Effector memory CD4-positive, alpha-beta T cell (primary cell): ENCODE results near the gene TMEM272.

Experiments used
- DNase-seq, 3 donors: peaks; one replicate each; pipeline ENCODE4 v3.0.0-alpha.2; 2020
- H3K27ac ChIP-seq: 2 replicates; pipeline ENCODE4 v1.7.0; 2013; ENCODE audit warnings: mild to moderate bottlenecking, low read length, moderate library complexity; ENCODE audit not compliant: insufficient read depth, poor library complexity, severe bottlenecking
- H3K27me3 ChIP-seq: replicated peaks from 2 replicates; pipeline ENCODE4 v1.7.0; 2013; ENCODE audit warnings: mild to moderate bottlenecking, low read length; ENCODE audit not compliant: insufficient read depth, control insufficient read depth, poor library complexity, severe bottlenecking
- H3K36me3 ChIP-seq: 2 replicates; pipeline ENCODE4 v1.7.0; 2013; ENCODE audit warnings: mild to moderate bottlenecking, low read length, moderate library complexity; ENCODE audit not compliant: control insufficient read depth, insufficient read depth
- H3K4me1 ChIP-seq: 2 replicates; pipeline ENCODE4 v1.7.0; 2013; ENCODE audit warnings: low read length, mild to moderate bottlenecking; ENCODE audit not compliant: control insufficient read depth, insufficient read depth, poor library complexity, severe bottlenecking
- H3K4me3 ChIP-seq: 2 replicates; pipeline ENCODE4 v1.7.0; 2013; ENCODE audit warnings: low read length, low read depth, mild to moderate bottlenecking; ENCODE audit not compliant: insufficient read depth, poor library complexity, severe bottlenecking
- H3K9me3 ChIP-seq: 2 replicates; pipeline ENCODE4 v1.7.0; 2013; ENCODE audit warnings: mild to moderate bottlenecking, low read length, moderate library complexity; ENCODE audit not compliant: control insufficient read depth

Gene TMEM272

GRCh38 chr13:51838240-51838846, 6.6 kb downstream of the TMEM272 start:
- H3K27ac ChIP-seq, result no peak overlapping the region
- no peaks in the 10 kb centered on the region for H3K9me3 ChIP-seq
- H3K27me3 ChIP-seq, result no peaks in the 10 kb centered on the region
- DNase-seq, result no peak
- no peak overlapping the region for H3K4me3 ChIP-seq
- no peaks in the 10 kb centered on the region for H3K4me1 ChIP-seq
- H3K36me3 ChIP-seq, result no peaks in the 10 kb centered on the region

GRCh38 chr13:51837016-51837415, 8.0 kb downstream of the TMEM272 start:
- H3K27ac ChIP-seq, result no peak overlapping the region
- no peaks in the 10 kb centered on the region for H3K36me3 ChIP-seq
- no peaks in the 10 kb centered on the region for H3K27me3 ChIP-seq
- no peak for DNase-seq
- peaks cover 6% of the 10 kb centered on the region for H3K4me1 ChIP-seq
- no peak overlapping the region for H3K4me3 ChIP-seq
- no peaks in the 10 kb centered on the region for H3K9me3 ChIP-seq

DNA sequence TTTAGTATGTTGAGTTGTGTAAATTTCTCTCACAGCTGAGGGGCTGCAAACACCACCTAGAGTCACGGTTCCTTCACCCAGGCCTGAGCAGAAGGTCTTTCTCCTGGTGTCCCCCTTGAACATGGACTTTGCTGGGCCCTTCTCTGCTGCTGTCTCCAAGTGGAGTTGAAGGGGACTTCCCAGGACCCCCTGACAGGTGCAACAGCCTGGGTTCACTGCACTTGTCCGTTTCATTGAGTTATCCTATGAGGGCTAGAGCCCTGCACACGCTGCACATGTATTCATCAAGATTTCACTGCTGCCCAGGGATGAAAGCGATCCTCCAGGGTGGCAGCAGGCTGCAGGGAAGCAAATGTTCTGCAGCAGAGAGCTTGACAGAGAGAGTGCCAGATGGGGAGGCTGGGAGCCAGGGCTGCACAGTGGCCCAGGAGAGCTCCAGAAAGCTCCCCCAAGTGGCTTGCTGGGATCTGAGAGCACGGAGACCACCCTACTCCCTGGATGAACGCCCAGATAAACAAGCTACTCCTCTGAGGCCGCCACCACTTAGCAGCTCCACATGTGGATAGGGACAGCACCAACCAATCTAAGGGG, 10.3 kb downstream of the TMEM272 start:
- no peak for DNase-seq
- H3K27me3 ChIP-seq, result no peaks in the 10 kb centered on the region
- no peaks in the 10 kb centered on the region for H3K9me3 ChIP-seq
- H3K4me3 ChIP-seq, result no peak overlapping the region
- H3K4me1 ChIP-seq, result peaks cover 7% of the 10 kb centered on the region
- no peaks in the 10 kb centered on the region for H3K36me3 ChIP-seq
- H3K27ac ChIP-seq, result no peak overlapping the region

DNA sequence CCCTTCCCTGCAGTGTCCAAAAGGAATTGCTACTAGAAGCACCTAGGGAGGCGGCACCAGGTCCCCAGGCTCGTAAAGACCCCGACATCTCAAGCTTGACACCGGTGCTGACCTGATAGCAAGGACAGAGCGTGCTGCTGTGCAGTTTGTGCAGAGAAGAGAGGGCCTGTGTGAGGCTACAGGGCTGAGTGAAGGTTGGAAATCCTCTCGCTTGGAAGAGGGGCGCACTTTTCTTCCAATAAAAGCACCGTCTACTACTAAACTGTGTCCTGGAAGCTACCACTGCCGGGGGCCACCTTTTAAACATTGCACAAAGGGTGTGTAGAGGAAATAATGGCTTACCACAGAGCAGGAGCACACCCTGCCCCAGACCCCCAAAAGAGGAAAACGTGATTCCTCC, 11.0 kb downstream of the TMEM272 start:
- DNase-seq, result no peak
- Histone ChIP-seq H3K27ac (no peak overlapping the region), H3K36me3 (no peaks in the 10 kb centered on the region), H3K27me3 (no peaks in the 10 kb centered on the region), H3K4me1 (peaks cover 7% of the 10 kb centered on the region), H3K4me3 (no peak overlapping the region), H3K9me3 (no peaks in the 10 kb centered on the region)

DNA sequence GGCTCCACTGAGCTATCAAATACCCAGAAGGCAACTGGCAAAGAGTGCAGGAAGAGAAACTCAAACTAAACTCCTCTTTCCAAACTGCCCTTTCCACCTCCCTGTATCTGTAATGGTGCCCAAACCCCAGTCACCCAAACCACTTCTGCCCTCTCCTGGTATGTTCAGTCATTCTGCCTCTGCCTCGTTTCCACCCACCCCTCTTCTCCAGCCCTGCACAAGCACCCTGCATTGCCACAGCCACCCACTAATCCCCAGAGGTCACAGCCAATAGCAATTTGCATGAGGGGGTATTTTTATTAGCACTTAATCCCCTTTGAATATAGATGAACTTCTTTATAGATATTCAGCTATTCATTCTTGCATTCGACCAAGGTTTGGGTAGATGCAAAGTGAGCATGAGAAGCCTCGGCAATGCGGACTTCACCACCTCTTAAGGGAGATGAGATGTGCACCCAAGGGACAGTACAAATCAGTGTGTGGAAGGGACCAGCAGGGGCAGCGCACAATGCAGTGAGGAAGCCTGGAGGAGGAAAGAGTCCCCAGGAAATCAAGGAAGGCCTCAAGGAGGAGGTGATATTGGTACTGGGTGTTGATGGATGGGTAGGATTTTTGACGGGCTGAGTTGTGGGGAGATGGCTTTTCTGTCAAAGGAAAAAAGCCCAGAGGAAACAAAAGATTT, 12.4 kb downstream of the TMEM272 start:
- H3K27ac ChIP-seq, result no peak overlapping the region
- H3K9me3 ChIP-seq, result no peaks in the 10 kb centered on the region
- no peaks in the 10 kb centered on the region for H3K36me3 ChIP-seq
- H3K4me1 ChIP-seq, result peaks cover 10% of the 10 kb centered on the region
- H3K4me3 ChIP-seq, result no peak overlapping the region
- H3K27me3 ChIP-seq, result no peaks in the 10 kb centered on the region
- DNase-seq, result peak; percentile 19 to 44 (median 35)

GRCh38 chr13:51831519-51831918, 13.5 kb downstream of the TMEM272 start:
- H3K4me3 ChIP-seq, result no peak overlapping the region
- H3K36me3 ChIP-seq, result no peaks in the 10 kb centered on the region
- no peak for DNase-seq
- no peak overlapping the region for H3K27ac ChIP-seq
- H3K27me3 ChIP-seq, result no peaks in the 10 kb centered on the region
- H3K9me3 ChIP-seq, result no peaks in the 10 kb centered on the region
- peaks cover 21% of the 10 kb centered on the region for H3K4me1 ChIP-seq

- no peak overlapping the region for H3K27ac ChIP-seq
- no peak overlapping the region for H3K4me3 ChIP-seq
- H3K9me3 ChIP-seq, result no peaks in the 10 kb centered on the region
- H3K4me1 ChIP-seq, result peaks cover 37% of the 10 kb centered on the region
- no peak for DNase-seq
- no peaks in the 10 kb centered on the region for H3K36me3 ChIP-seq
- H3K27me3 ChIP-seq, result no peaks in the 10 kb centered on the region
Measured at GRCh38 chr13:51829568-51829899, 15.4 kb downstream of the TMEM272 start.

DNA sequence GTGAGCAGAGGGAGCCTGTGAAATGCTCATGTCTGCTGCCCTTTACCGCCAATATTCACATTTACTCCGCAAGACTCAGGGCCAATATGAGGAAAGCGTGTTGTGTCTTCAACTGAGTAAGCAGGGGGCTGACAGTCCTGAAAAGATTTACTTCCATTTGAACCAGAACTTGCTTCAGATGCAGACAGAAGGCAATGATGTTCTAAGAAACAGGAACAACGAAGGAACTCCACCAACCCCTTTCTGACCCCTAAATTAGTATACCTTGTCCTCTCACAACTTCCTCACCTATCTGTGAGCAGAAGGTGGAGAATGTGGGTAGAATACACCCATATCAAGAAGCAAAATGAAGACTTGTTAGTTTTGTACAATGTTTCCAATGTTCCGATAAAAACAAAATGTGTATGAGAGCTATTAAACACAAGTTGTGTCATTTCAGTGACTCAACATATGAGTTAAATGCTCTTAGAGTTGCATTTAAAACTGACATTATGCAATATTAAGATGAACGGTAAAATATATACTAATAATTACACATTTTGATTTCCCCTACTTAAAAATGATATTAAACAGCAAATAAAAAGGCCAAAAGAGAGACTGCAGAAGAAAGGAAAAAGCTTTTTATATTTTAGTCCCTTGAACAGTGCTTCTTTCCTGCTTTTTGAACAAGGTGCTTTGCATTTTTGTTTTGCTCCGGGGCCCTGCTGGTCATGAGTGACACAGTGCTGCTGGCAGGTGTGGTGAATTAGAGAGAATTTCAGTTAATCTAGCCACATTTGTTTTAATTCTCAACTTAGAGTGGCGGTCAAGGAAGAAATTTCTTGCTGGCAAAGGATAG, 16.0 kb downstream of the TMEM272 start:
- no peak for DNase-seq
- Histone ChIP-seq H3K27ac (no peak overlapping the region), H3K27me3 (no peaks in the 10 kb centered on the region), H3K4me1 (peaks cover 43% of the 10 kb centered on the region), H3K9me3 (no peaks in the 10 kb centered on the region), H3K4me3 (no peak overlapping the region), H3K36me3 (no peaks in the 10 kb centered on the region)

- H3K27ac ChIP-seq, result peak overlapping the region; percentile 78
- H3K4me3 ChIP-seq, result no peak overlapping the region
Measured at GRCh38 chr13:51827254-51827653, 17.7 kb downstream of the TMEM272 start.

DNA sequence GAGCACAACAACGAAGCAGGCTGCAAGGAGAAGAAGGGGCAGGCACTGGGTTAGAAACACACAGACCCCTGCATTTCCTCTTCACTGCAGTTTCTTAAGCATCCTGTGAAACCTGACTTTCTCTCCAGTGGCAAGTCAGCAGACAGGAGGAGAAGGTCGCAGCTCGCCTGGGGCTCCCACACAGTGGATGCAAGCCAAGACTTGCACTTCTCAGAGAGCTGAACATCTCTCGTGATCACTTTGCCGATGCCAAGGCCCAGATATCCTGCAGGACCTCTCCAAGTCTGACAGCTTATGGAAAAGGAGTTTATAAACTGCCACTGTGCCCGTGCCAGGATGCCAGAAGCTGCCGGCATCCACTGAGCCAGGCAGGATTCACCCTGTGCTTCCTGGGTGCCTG, 18.4 kb downstream of the TMEM272 start:
- no peak for DNase-seq
- H3K9me3 ChIP-seq, result no peaks in the 10 kb centered on the region
- peak overlapping the region; percentile 14 for H3K4me3 ChIP-seq
- no peaks in the 10 kb centered on the region for H3K27me3 ChIP-seq
- H3K27ac ChIP-seq, result peak overlapping the region; percentile 78
- H3K4me1 ChIP-seq, result peaks cover 50% of the 10 kb centered on the region
- H3K36me3 ChIP-seq, result no peaks in the 10 kb centered on the region

More at GRCh38 chr13:51827254-51827653, 17.7 kb downstream of the TMEM272 start:
- no peaks in the 10 kb centered on the region for H3K36me3 ChIP-seq
- DNase-seq, result no peak
- H3K9me3 ChIP-seq, result no peaks in the 10 kb centered on the region
- no peaks in the 10 kb centered on the region for H3K27me3 ChIP-seq
- peaks cover 50% of the 10 kb centered on the region for H3K4me1 ChIP-seq
